Keratinocyte (primary cell): ENCODE results near the gene DSCAML1.

Experiments used
- EZH2 ChIP-seq: IDR thresholded peaks from one replicate; pipeline ENCODE4 v1.6.1; 2012; ENCODE audit warnings: inconsistent platforms, mild to moderate bottlenecking, low read length, moderate library complexity
- TF ChIP-seq, protein P1 (sequence below), 3 experiments: IDR thresholded peaks in 1 of 3; conservative IDR thresholded peaks in 1 of 3; optimal IDR thresholded peaks in 1 of 3; 2 replicates in 2 of 3; 3 replicates in 1 of 3; pipeline versions ENCODE3 to v1.5.1; 2011; ENCODE audit warnings: low read length in 3 of 3, mild to moderate bottlenecking in 3 of 3, moderate library complexity in 2 of 3, control low read depth in 1 of 3, inconsistent platforms in 1 of 3; ENCODE audit not compliant: insufficient read depth in 2 of 3; ENCODE audit errors: extremely low read depth in 1 of 3

DNA sequence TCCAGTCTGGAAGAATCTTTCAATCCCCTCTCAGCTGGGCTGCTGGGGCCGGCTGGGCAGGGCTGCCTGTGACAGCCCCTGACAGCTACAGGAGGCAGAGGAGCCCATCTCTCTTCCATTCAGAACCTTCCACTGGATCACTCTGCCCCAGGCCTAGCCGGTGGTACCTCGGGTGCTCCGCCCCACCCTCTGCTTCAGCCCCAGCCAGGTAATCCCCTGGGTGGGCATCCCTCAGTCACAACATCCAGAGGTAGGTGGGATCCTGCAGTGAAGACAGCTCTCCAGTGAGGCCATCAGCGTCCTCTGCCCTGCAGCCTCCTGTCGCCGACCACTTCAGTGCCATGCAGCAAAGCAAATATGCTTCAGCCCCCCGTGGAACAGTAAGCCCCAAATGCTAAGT is 223.7 kb downstream of the DSCAML1 start:
- TF ChIP-seq, protein P1, sequence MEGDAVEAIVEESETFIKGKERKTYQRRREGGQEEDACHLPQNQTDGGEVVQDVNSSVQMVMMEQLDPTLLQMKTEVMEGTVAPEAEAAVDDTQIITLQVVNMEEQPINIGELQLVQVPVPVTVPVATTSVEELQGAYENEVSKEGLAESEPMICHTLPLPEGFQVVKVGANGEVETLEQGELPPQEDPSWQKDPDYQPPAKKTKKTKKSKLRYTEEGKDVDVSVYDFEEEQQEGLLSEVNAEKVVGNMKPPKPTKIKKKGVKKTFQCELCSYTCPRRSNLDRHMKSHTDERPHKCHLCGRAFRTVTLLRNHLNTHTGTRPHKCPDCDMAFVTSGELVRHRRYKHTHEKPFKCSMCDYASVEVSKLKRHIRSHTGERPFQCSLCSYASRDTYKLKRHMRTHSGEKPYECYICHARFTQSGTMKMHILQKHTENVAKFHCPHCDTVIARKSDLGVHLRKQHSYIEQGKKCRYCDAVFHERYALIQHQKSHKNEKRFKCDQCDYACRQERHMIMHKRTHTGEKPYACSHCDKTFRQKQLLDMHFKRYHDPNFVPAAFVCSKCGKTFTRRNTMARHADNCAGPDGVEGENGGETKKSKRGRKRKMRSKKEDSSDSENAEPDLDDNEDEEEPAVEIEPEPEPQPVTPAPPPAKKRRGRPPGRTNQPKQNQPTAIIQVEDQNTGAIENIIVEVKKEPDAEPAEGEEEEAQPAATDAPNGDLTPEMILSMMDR (optimal IDR thresholded peaks at IDR 0.05 in 1 of 3, IDR thresholded peaks at IDR 0.05 in 1 of 3, conservative IDR thresholded peaks at IDR 0.05 in 1 of 3; ENCODE audit: extremely low read depth in 1 of 3, insufficient read depth in 2 of 3, low read length in 3 of 3), result no peak
- no peak for TF ChIP-seq EZH2
